ENCODE measurements around the gene IFNA17.
"Not testable (repeated sequence)": the region's sequence is repeated elsewhere in the genome, so short reads cannot be mapped to it uniquely, and the experiment has no call there.

IFNA17 gene

DNA sequence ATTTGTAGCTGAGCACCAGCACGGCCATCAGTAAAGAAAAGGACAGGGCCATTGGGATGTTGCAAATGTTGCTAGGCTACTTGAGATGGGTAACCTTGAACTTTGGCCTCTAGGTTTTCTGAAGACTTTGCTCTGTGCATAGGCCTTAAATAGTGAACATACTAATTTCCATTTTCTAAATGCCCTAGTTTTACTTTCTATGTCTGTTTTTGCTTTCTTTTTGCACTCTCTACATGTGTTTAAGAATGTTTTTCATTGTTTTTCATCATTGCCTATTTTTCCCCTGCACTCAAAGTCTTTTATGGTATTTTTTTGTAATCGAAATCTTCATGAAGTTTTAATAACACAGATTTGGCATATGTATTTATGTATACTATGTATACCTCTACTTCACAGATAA lies at the start of gene IFNA17:
IFNA17 (minus strand) TSS at position 101 of the 400 bp plus-strand sequence; CDS start at position 52, 49 bp downstream.
- no peak for DNase-seq (ENCODE audit: low read depth in 3 of 3)

DNA sequence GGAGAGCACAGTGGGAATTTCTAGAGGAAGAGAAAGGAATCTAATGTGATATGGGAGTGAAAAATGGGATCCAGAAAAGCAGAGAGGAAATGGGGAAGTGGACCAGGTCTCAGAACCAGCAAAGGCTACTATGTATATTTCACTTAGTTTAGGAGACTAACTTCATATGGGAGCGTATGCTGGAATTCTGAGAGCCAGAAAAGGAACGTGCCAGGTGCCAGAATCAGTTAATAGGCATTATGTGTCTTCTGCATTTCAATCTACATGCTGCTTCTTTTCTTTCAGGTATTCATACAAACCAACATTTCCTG lies 40.3 kb upstream of the IFNA17 start:
- DNase-seq (ENCODE audit: low read depth in 3 of 3): no peak

GRCh38 chr9:21267485-21268346 lies 39.7 kb upstream of the IFNA17 start:
- no peak for DNase-seq (ENCODE audit: low read depth in 3 of 3)

DNA sequence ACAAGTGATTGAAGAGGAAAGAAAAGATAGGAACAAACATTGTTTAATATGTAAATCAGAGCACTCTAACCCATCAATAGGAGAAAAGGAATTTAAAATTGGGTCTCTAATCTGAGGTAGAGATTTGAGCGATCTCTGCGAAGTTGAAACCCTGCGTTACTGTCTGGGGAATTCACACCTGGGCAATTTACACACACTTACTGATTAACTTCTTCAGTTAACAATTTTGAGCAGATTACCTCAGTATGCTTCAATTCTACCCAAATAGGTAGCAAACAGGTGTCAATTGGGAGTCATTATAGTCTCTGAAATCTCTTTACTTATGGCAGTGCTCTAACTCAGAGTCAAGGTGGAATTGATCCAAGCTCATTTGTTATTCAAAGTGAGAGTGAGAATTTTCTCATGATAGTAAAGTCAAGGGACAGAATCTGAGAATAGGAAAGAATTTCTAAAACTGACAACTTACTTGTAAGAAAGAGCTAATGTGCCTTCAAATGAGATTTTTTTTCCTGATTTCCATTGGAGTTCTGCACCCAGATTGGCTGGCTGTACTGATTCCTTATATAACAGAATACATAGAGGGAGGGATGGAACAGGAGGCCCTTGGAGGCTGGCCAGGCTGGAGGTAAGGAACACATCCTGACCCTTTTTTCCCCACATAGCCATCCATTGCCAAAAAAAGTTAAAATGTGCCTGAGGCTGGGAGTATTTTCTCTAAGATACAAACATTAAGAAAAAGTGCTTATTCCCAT lies 38.9 kb upstream of the IFNA17 start:
- DNase-seq (ENCODE audit: low read depth in 3 of 3): no peak

- no peak for DNase-seq (ENCODE audit: low read depth in 3 of 3)
These were observed 37.6 kb upstream of the IFNA17 start for GRCh38 chr9:21265421-21266189.

DNA sequence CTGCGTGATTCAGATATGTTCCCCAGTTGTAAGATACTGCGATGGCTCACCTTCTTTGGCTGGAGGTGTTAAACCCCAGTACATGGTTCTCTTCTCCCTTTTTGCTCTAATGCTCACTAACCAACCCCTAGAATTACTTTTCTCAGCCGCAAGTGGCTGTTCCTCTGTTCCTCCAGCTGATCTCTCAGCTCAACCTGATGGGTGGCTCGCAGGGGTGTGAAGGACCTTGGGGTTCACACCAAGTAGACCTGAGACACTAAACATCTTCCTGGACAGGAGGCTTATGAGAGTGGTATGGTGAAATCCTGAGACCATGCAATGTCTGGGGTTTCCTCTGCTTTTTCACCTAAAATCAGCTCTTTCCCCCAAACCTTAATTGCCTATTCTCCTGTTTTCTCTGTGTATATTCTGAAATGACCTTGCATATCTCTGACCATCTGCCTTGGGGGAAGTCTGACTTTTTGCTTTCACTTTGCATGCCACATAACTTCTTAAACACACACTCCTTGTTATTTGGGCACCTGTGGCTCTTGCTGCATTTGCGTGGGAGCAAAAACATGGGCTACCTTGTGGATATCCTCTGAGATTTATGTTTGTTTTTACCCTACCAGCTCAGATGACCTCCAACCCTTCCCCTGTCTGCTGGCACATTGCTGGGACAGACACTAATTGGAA lies 27.7 kb upstream of the IFNA17 start:
- no peak for DNase-seq (ENCODE audit: low read depth in 3 of 3)

DNA sequence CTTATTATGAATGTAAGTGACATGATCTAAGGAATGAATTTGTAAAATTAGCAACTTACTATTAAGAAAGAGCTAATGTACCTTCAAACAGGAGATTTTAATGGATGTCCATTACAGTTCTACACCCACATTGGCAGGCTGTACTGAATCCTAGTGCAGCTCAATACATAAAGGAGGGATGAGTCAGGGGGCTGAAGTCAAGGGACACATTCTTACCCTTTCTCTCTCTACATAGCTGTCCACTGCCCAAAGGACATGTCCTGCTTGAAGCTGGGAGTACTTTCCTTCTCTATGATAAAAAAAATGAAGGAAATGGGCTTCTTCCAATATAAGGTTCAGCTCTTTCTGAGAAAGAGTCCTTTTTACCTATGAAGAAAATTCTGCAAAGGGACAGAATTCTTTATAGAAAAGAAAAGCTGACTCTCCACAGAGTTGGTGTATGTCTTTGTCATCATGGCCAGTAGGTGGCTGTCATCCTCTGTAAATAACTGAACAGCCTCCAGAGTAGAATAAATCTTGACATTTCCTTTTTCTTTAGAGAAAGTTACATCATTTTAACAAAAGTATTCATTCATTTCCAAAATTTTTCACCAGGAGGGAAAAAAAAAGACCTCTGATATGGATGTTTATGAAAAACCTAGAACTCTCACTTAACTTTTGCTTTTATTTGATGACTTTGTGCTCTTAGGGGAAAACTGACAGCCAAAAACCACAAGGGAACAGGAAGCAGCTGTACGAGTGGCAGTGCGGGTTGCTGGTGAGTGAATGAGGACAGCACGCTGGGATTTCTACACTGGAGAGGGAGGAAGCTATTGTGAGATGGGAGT lies 24.9 kb upstream of the IFNA17 start:
- no peak for DNase-seq (ENCODE audit: low read depth in 3 of 3)

- DNase-seq (ENCODE audit: low read depth in 3 of 3): no peak
These were observed 23.6 kb upstream of the IFNA17 start for GRCh38 chr9:21251638-21252037.

DNA sequence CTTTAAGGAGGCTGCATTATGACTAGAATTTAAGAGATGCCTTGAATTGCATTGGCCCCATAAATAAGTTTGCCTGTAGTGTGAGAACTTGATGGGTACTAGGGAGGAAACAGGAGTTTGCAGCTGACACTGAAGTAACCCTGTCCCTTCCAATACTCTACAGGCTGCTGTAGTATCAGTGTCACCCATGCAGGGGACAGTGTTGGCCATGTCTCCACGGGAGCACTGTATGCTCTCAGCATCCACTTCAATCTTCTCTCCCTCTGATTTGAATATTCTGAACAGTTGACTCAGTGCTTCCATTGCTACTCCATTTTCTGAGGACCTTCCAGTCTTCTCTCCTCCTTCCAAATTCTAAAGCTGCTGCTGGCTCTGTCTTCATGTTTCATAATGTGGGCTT lies 23.2 kb upstream of the IFNA17 start:
- DNase-seq (ENCODE audit: low read depth in 3 of 3): no peak

DNA sequence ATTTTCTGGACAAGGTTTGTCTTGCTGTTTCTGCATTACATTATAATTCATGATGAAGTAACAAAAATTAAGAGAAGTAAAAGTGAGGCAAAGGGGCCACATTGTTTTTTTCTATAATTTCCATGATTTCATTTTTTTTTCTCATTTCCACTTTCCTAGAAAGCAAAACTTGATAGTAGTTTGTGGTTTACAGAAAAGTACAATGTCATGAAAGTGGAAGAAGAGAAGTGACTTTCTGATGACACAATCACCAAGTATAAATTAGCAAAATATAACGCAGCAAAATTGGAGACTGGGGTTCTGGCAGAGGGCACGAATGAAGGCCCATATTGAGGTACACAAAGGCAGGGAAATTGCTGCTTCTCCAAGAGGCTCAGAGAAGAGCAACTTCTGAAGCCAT lies 16.8 kb upstream of the IFNA17 start:
- no peak for DNase-seq (ENCODE audit: low read depth in 3 of 3)

- no peak for DNase-seq (ENCODE audit: low read depth in 3 of 3)
These were observed 11.9 kb upstream of the IFNA17 start, which contains the start of gene IFNA14 for GRCh38 chr9:21239911-21240310. TSS of gene IFNA14 (minus strand) at chr9:21240005. CDS start at chr9:21239935, 70 bp downstream.

- DNase-seq (ENCODE audit: low read depth in 3 of 3): not testable (repeated sequence)
These were observed 8.3 kb upstream of the IFNA17 start for GRCh38 chr9:21236360-21236714.

DNA sequence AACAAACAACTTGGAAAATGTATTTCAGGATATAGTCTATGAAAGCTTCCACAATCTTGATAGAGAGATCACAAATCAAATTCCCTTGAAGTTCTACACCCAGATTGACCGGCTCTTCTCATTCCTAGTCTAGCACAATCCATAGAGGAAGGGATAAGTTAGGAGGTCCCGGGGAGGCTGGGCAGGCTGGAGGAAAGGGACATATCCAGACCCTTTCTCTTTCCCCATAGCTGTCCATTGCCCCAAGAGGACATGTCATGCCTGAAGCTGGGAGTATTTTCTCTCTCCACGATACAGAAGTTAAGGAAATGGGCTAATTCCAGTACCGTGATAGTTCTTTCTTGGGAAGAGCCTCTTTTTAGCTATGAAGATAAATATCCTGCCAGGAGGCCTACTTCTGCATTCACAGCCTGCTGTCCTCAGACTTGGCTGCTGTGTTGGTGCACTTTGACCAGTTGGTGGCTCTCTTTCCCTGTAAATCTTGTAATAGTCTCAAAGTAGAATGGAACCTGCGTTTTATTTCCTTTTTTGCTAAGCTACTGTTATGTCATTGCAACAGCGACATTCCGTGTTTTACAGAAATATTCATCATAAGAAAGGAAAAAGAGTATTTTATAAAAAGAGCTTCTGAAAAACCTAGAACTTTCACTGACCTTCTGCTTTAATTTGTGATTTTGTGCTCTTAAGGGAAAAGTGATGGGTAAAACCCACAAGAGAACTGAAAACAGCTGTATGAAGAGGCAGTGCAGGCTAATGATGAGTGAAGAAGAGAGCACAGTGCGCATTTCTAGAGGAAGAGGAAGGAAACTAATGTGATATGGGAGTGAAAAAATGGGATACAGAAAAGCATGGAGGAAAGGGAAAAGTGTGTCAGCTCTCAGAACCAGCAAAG lies 7.7 kb upstream of the IFNA17 start:
- DNase-seq (ENCODE audit: low read depth in 3 of 3): not testable (repeated sequence)

GRCh38 chr9:21234153-21234687 lies 6.2 kb upstream of the IFNA17 start:
- no peak for DNase-seq (ENCODE audit: low read depth in 3 of 3)

DNA sequence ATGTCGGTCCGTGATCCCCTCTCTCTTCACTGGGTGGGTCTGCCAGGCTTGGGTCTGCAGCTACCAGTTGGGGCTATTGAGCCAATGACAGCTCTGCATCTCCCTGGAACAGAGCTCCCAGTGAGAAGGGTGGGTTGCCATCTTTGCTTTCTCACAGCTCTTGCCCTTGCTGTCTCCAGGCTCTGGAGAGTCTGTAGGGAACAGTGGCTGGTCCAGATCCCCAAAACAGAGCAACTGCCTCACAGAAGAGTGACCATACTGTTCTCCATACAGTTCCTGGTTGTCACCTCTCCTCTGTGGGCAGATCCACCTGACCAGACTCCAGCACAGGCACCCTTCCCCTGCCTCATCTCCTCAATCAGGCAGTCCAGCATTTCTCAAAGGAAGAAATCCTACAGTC lies 5.2 kb upstream of the IFNA17 start:
- DNase-seq (ENCODE audit: low read depth in 3 of 3): no peak

- DNase-seq (ENCODE audit: low read depth in 3 of 3): not testable (repeated sequence)
These were observed 10.8 kb downstream of the IFNA17 start, which contains the start of gene IFNA16 for GRCh38 chr9:21217211-21217610. TSS of gene IFNA16 (minus strand) at chr9:21217311. CDS start at chr9:21217305, 6 bp downstream.

- not testable (repeated sequence) for DNase-seq (ENCODE audit: low read depth in 3 of 3)
These were observed 14.4 kb downstream of the IFNA17 start for GRCh38 chr9:21213411-21214326.

GRCh38 chr9:21212160-21212559 lies 15.9 kb downstream of the IFNA17 start:
- DNase-seq (ENCODE audit: low read depth in 3 of 3): not testable (repeated sequence)

Measured in stimulated activated CD4-positive, alpha-beta T cell treated with anti-CD3 and anti-CD28 coated beads, TNF-alpha, amount 100 ng/mL, for 24 hours (primary cell).